Activated B cell treated with CpG ODN at 0.5 μM for 24 hours (primary cell): ENCODE results near the gene OR11H1. TPM values are rescaled to one million over a fixed set of nuclear protein-coding genes. Genes with fewer than 3 reads are reported as not detected.
"Not testable (repeated sequence)": the region's sequence is repeated elsewhere in the genome, so short reads cannot be mapped to it uniquely, and the experiment has no call there.

Experiments
- ATAC-seq: fragments of 200-7000 bp; cut with Tn5 transposase; one replicate; pipeline ENCODE4 v1.10.0; 2021; ENCODE audit warnings: low read depth, mild to moderate bottlenecking, moderate library complexity
- CTCF ChIA-PET: fragments of 350-600 bp; sonication (Branson Sonifier 250); formaldehyde crosslinking; loops from one replicate; lab custom pipeline; 2021; ENCODE audit warnings: antibody characterized with exemption; lab: Charles Lee
- POLR2A ChIA-PET: fragments of 350-600 bp; sonication (Branson Sonifier 250); formaldehyde crosslinking; loops from one replicate; lab custom pipeline; 2021; ENCODE audit warnings: antibody characterized with exemption; lab: Charles Lee
- DNase-seq: peaks from one replicate; pipeline ENCODE4 v3.0.0; 2022
- H3K27ac Mint-ChIP-seq: one replicate; pipeline ENCODE4 v1.8.0; 2020; ENCODE audit warnings: mixed read lengths
- H3K27me3 Mint-ChIP-seq: one replicate; pipeline ENCODE4 v1.8.0; 2021; ENCODE audit warnings: mixed read lengths
- H3K36me3 Mint-ChIP-seq: one replicate; pipeline ENCODE4 v1.8.0; 2021; ENCODE audit warnings: low read depth, mixed read lengths
- H3K4me1 Mint-ChIP-seq: one replicate; pipeline ENCODE4 v1.8.0; 2021; ENCODE audit warnings: mixed read lengths
- H3K4me3 Mint-ChIP-seq: one replicate; pipeline ENCODE4 v1.8.0; 2020; ENCODE audit warnings: mild to moderate bottlenecking, mixed read lengths
- H3K9me3 Mint-ChIP-seq: one replicate; pipeline ENCODE4 v1.8.0; 2020; ENCODE audit warnings: mixed read lengths
- intact Hi-C: fragments of 100-400 bp; cut with micrococcal nuclease; formaldehyde crosslinking; loops from one replicate; pipeline ENCODE4 v1.15.1; 2024
- total RNA-seq: library from RNA; stranded (reverse); gene quantifications from 2 replicates; pipeline ENCODE4 v1.2.3, GENCODE V29; 2022

OR11H1 gene, protein sequence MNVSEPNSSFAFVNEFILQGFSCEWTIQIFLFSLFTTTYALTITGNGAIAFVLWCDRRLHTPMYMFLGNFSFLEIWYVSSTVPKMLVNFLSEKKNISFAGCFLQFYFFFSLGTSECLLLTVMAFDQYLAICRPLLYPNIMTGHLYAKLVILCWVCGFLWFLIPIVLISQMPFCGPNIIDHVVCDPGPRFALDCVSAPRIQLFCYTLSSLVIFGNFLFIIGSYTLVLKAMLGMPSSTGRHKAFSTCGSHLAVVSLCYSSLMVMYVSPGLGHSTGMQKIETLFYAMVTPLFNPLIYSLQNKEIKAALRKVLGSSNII
- total RNA-seq, result not detected in 2 replicates

DNA sequence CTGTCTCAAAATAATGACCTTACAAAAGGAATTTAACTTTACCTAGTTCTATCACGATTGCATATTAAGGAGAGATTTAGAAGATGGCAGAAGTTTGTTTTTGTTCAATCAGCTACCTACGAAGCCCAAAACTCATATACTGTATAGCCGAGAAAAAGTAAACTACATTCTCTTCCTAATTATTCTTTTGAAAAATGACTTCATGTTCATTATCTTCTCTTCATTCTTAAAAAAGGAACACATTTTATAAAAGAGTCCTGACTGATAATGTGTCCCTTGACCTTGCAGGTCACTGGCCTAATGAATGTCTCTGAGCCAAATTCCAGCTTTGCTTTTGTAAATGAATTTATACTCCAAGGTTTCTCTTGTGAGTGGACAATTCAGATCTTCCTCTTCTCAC is at the start of gene OR11H1:
TSS of gene OR11H1 (plus strand) at position 301 of the 400 bp plus-strand sequence. CDS start at position 301, 0 bp downstream.
- POLR2A ChIA-PET, H3K27me3 Mint-ChIP-seq, ATAC-seq, H3K36me3 Mint-ChIP-seq, CTCF ChIA-PET, H3K4me1 Mint-ChIP-seq, H3K9me3 Mint-ChIP-seq, DNase-seq, H3K27ac Mint-ChIP-seq, H3K4me3 Mint-ChIP-seq, intact Hi-C loops: not testable (repeated sequence)

DNA sequence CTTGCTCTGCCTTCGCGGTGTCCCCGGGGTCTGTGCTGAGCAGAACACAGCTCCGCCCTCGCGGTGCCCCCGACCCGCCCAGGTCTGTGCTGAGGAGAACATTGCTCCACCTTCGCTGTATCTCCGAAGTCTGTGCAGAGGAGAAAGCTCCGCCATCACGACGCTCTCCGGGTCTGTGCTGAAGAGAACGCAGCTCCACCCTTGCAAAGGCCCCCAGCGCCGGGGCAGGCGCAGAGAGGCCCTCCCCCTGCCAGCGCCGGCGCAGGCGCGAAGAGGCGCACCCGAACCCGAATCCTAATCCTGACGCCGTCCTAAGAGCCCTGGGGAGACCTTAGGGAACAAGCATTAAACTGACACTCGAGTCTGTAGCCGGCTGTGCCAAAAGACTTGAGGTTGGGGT is 18.0 kb upstream of the OR11H1 start:
- CTCF ChIA-PET, ATAC-seq, H3K4me3 Mint-ChIP-seq, DNase-seq, H3K4me1 Mint-ChIP-seq, intact Hi-C loops, POLR2A ChIA-PET, H3K9me3 Mint-ChIP-seq, H3K27me3 Mint-ChIP-seq, H3K27ac Mint-ChIP-seq, H3K36me3 Mint-ChIP-seq: not testable (repeated sequence)

DNA sequence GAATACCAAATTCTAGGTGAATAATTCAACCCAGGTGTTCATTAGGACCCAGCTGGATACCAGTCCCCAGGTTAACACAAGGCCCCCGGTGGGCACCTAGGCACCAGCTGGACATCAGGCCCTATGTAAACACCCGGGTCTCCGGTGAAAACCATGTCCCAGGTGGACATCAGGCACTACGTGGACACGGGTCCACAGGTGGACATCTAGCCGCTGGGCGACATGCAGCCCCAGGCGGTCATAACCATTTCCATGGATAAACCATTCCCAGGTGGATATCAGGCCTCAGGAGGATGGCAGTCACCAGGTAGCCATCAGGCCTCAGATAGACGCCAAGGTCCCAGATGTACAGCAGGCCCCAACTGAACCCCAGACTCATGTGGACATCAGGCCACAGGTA is 12.1 kb upstream of the OR11H1 start:
- H3K4me1 Mint-ChIP-seq, CTCF ChIA-PET, POLR2A ChIA-PET, H3K4me3 Mint-ChIP-seq, intact Hi-C loops, H3K36me3 Mint-ChIP-seq, H3K27me3 Mint-ChIP-seq, ATAC-seq, H3K9me3 Mint-ChIP-seq, DNase-seq, H3K27ac Mint-ChIP-seq: not testable (repeated sequence)

DNA sequence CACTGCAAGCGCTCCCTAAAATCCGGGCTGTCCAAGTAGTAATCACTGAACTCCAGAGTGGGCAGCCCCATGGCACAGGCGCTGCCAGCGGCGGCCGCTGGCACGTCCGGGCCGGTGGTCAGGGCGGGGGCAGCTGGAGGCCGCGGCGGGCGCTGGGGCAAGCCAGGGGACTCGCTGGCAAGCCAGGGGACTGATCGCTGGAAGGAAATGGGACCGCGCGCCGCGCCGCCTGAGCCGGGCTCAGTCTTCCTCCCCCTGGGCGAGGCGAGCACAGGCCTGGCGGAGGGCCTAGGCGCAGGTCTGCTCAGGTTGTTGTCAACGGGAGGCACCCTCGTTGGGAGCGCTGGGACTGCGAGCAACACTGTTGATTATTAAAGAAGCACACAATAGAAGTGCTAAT is 25.8 kb downstream of the OR11H1 start:
- CTCF ChIA-PET, H3K9me3 Mint-ChIP-seq, H3K4me1 Mint-ChIP-seq, POLR2A ChIA-PET, ATAC-seq, DNase-seq, H3K4me3 Mint-ChIP-seq, H3K27me3 Mint-ChIP-seq, intact Hi-C loops, H3K27ac Mint-ChIP-seq, H3K36me3 Mint-ChIP-seq: not testable (repeated sequence)

DNA sequence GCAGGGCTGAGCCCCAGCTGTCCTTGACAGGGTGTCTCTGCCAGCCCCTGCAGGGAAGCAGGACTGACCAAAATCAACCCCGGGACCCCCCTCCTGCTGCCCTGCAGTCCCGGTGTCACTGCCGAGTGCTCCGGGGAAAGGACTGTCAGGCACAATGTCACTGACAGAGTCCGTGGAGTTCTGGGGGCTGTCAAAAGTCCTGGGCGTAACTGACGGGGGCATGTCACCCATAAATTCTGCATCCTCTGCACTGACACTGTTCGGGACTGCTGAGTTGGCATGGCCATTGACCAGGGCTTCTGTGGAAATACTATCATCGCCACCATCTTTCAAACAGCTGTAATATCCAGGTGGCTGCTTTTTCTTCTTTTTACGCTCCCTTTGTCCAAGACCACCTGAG is 35.5 kb downstream of the OR11H1 start:
- CTCF ChIA-PET, H3K4me3 Mint-ChIP-seq: not testable (repeated sequence)

DNA sequence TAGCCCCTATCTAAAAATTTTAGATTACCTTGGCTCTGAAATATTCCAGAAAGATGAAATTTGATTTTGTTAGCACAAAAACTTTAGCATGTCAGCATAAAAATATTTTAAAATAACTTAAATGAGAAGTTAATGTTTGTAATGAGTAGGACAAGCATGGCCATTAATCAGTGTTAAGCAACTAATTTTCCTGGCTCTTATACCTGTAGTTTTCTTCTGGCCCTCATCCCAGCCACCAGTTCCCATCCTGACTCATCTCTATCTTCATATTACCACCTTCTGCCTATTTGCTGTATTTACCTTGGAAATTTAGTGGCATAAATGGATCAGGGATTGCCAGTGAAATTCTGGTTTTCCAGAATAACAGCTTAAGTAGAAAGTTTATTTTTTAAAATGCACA is 37.1 kb downstream of the OR11H1 start:
- H3K9me3 Mint-ChIP-seq, H3K27ac Mint-ChIP-seq, H3K4me1 Mint-ChIP-seq, H3K36me3 Mint-ChIP-seq, H3K27me3 Mint-ChIP-seq, POLR2A ChIA-PET, intact Hi-C loops, ATAC-seq, DNase-seq, H3K4me3 Mint-ChIP-seq, CTCF ChIA-PET: not testable (repeated sequence)

More for the DNA sequence above, 35.5 kb downstream of the OR11H1 start:
- ATAC-seq, H3K27ac Mint-ChIP-seq, intact Hi-C loops, DNase-seq, H3K36me3 Mint-ChIP-seq, H3K4me1 Mint-ChIP-seq, H3K27me3 Mint-ChIP-seq, H3K9me3 Mint-ChIP-seq, POLR2A ChIA-PET: not testable (repeated sequence)

Other genes starting within 250 kb of the OR11H1 start
- gene POTEH, start 161.8 kb downstream of the OR11H1 start, total RNA-seq, result not detected in 2 replicates